Karpas-422 (cell line): ENCODE results near the gene DACT3. TPM values are rescaled to one million over a fixed set of nuclear protein-coding genes. Genes with fewer than 3 reads are reported as not detected.

ENCODE experiments used
- DNase-seq: peaks from one replicate; pipeline ENCODE4 v3.0.0-alpha.2; 2015
- H2AFZ ChIP-seq: fragments of 200-600 bp; sonication (generic); 2 replicates; pipeline ENCODE4 v1.6.1; 2014; ENCODE audit warnings: antibody characterized with exemption, low read length, mixed read lengths
- H3K27ac ChIP-seq: fragments of 200-600 bp; sonication (generic); 2 replicates; pipeline ENCODE4 v1.5.1; 2014; ENCODE audit warnings: mild to moderate bottlenecking, low read length, moderate library complexity
- H3K27me3 ChIP-seq: fragments of 200-600 bp; sonication (generic); 2 replicates; pipeline ENCODE4 v1.6.1; 2014; ENCODE audit warnings: low read length, mixed read lengths
- H3K36me3 ChIP-seq: fragments of 200-600 bp; sonication (generic); 2 replicates; pipeline ENCODE4 v1.6.1; 2014; ENCODE audit warnings: low read length, mixed read lengths; ENCODE audit not compliant: insufficient read depth
- H3K4me1 ChIP-seq: fragments of 200-600 bp; sonication (generic); 2 replicates; pipeline ENCODE4 v1.6.1; 2014; ENCODE audit warnings: mild to moderate bottlenecking, low read length, mixed read lengths
- H3K4me2 ChIP-seq: fragments of 200-600 bp; sonication (generic); 2 replicates; pipeline ENCODE4 v1.6.1; 2014; ENCODE audit warnings: low read length, low read depth, mild to moderate bottlenecking; ENCODE audit not compliant: poor library complexity, severe bottlenecking
- H3K4me3 ChIP-seq: fragments of 200-600 bp; sonication (generic); 2 replicates; pipeline ENCODE4 v1.5.1; 2014; ENCODE audit warnings: mild to moderate bottlenecking, antibody characterized with exemption, low read length, mixed read lengths
- H3K79me2 ChIP-seq: fragments of 200-600 bp; sonication (generic); 2 replicates; pipeline ENCODE4 v1.6.1; 2014; ENCODE audit warnings: mild to moderate bottlenecking, low read length, mixed read lengths
- H3K9ac ChIP-seq: fragments of 200-600 bp; sonication (generic); 2 replicates; pipeline ENCODE4 v1.6.0; 2014; ENCODE audit warnings: low read length
- H3K9me2 ChIP-seq: fragments of 200-600 bp; sonication (generic), shearing (Covaris generic); replicated peaks from 2 replicates; pipeline ENCODE4 v1.6.0; 2014; ENCODE audit warnings: mild to moderate bottlenecking, low read length, moderate library complexity; ENCODE audit not compliant: insufficient read depth
- H3K9me3 ChIP-seq: fragments of 300-700, 200-600 bp; sonication (generic); 2 replicates; pipeline ENCODE4 v1.6.1; 2014; ENCODE audit warnings: low read length, mixed read lengths
- H4K20me1 ChIP-seq: fragments of 200-600 bp; sonication (generic); 2 replicates; pipeline ENCODE4 v1.6.1; 2014; ENCODE audit warnings: mild to moderate bottlenecking, antibody characterized with exemption, low read length, low read depth; ENCODE audit not compliant: insufficient read depth
- total RNA-seq: library from RNA; depleted of rRNA; stranded (reverse); fragments of >200 nt; shearing (Covaris generic); gene quantifications from 2 replicates; pipeline ENCODE4 v1.2.3, GENCODE V29; 2014; ENCODE audit warnings: low replicate concordance

The DACT3 gene
- total RNA-seq, 1 experiment from 2014 or later = 0.19 TPM

DNA sequence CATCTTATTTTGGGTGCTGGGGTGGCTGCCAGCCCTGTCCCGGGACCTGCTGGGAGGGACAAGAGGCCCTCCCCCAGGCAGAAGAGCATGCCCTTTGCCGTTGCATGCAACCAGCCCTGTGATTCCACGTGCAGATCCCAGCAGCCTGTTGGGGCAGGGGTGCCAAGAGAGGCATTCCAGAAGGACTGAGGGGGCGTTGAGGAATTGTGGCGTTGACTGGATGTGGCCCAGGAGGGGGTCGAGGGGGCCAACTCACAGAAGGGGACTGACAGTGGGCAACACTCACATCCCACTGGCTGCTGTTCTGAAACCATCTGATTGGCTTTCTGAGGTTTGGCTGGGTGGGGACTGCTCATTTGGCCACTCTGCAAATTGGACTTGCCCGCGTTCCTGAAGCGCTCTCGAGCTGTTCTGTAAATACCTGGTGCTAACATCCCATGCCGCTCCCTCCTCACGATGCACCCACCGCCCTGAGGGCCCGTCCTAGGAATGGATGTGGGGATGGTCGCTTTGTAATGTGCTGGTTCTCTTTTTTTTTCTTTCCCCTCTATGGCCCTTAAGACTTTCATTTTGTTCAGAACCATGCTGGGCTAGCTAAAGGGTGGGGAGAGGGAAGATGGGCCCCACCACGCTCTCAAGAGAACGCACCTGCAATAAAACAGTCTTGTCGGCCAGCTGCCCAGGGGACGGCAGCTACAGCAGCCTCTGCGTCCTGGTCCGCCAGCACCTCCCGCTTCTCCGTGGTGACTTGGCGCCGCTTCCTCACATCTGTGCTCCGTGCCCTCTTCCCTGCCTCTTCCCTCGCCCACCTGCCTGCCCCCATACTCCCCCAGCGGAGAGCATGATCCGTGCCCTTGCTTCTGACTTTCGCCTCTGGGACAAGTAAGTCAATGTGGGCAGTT is 51.2 kb downstream of the DACT3 start:
- no peaks in the 10 kb centered on the region for H3K27me3 ChIP-seq
- peaks cover 7% of the 10 kb centered on the region; the same call in 1 of the 2 replicates for H4K20me1 ChIP-seq
- peaks cover 4% of the 10 kb centered on the region for H3K79me2 ChIP-seq
- H3K36me3 ChIP-seq = peaks cover 16% of the 10 kb centered on the region
- H3K4me3 ChIP-seq = no peak overlapping the region
- H2AFZ ChIP-seq = no peak overlapping the region
- no peak overlapping the region for H3K4me2 ChIP-seq
- no peak overlapping the region for H3K9ac ChIP-seq
- no peaks in the 10 kb centered on the region for H3K9me2 ChIP-seq
- H3K27ac ChIP-seq = no peak overlapping the region
- H3K4me1 ChIP-seq = peaks cover 11% of the 10 kb centered on the region
- DNase-seq = no peak
- H3K9me3 ChIP-seq = no peaks in the 10 kb centered on the region

- Histone ChIP-seq H3K9ac (no peak overlapping the region), H3K27ac (no peak overlapping the region), H4K20me1 (peaks cover 15% of the 10 kb centered on the region; the same call in 1 of the 2 replicates), H3K27me3 (no peaks in the 10 kb centered on the region), H3K9me2 (no peaks in the 10 kb centered on the region), H3K79me2 (peaks cover 14% of the 10 kb centered on the region), H3K4me3 (no peak overlapping the region), H2AFZ (no peak overlapping the region), H3K9me3 (no peaks in the 10 kb centered on the region), H3K4me1 (peaks cover 12% of the 10 kb centered on the region), H3K36me3 (peaks cover 16% of the 10 kb centered on the region), H3K4me2 (no peak overlapping the region)
- no peak for DNase-seq
Observed at GRCh38 chr19:46608581-46609345, 52.2 kb downstream of the DACT3 start.

GRCh38 chr19:46608178-46608577 is 52.8 kb downstream of the DACT3 start:
- H3K9me2 ChIP-seq = no peaks in the 10 kb centered on the region
- H3K4me1 ChIP-seq = peaks cover 18% of the 10 kb centered on the region
- no peak overlapping the region for H2AFZ ChIP-seq
- H3K9me3 ChIP-seq = no peaks in the 10 kb centered on the region
- no peak overlapping the region for H3K27ac ChIP-seq
- no peak overlapping the region for H3K9ac ChIP-seq
- H3K27me3 ChIP-seq = no peaks in the 10 kb centered on the region
- peaks cover 21% of the 10 kb centered on the region; the same call in 1 of the 2 replicates for H4K20me1 ChIP-seq
- H3K36me3 ChIP-seq = peaks cover 16% of the 10 kb centered on the region
- DNase-seq = no peak
- H3K4me2 ChIP-seq = no peak overlapping the region
- peaks cover 20% of the 10 kb centered on the region for H3K79me2 ChIP-seq
- no peak overlapping the region for H3K4me3 ChIP-seq

DNA sequence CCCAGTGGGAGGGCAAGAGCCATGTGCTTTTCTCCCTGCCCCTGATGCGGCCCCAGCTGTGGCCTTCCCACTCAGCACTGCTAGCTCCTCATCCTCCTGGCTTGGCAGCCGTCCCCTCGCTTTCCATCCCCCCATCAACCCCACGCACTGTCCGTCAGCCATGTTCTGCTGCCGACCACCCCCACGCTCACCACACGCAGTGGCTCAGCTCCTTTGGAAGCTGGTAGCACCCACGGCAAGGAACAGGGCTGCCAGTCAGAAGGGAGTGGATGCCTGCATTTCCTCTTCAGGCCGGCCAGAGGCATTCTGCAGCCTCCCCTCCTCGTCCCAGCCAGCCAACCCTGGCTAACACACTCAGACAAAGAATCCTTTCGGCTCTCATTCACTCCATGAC is 53.5 kb downstream of the DACT3 start:
- no peak overlapping the region for H3K27ac ChIP-seq
- no peaks in the 10 kb centered on the region for H3K27me3 ChIP-seq
- H3K4me3 ChIP-seq = no peak overlapping the region
- no peaks in the 10 kb centered on the region for H3K9me2 ChIP-seq
- peaks cover 26% of the 10 kb centered on the region for H3K4me1 ChIP-seq
- no peak overlapping the region for H3K4me2 ChIP-seq
- H2AFZ ChIP-seq = no peak overlapping the region
- H3K9ac ChIP-seq = no peak overlapping the region
- DNase-seq = no peak
- no peaks in the 10 kb centered on the region for H3K9me3 ChIP-seq
- peaks cover 28% of the 10 kb centered on the region; the same call in 1 of the 2 replicates for H4K20me1 ChIP-seq
- peaks cover 27% of the 10 kb centered on the region for H3K79me2 ChIP-seq
- peaks cover 16% of the 10 kb centered on the region for H3K36me3 ChIP-seq

GRCh38 chr19:46606681-46607447 is 54.1 kb downstream of the DACT3 start:
- no peaks in the 10 kb centered on the region for H3K9me2 ChIP-seq
- H3K27me3 ChIP-seq = no peaks in the 10 kb centered on the region

GRCh38 chr19:46606019-46606418 is 55.0 kb downstream of the DACT3 start:
- Histone ChIP-seq H3K4me2 (no peak overlapping the region), H3K4me3 (no peak overlapping the region), H3K9me3 (no peaks in the 10 kb centered on the region), H3K27me3 (no peaks in the 10 kb centered on the region), H3K4me1 (peaks cover 23% of the 10 kb centered on the region), H3K36me3 (peaks cover 16% of the 10 kb centered on the region), H4K20me1 (peaks cover 33% of the 10 kb centered on the region; the same call in 1 of the 2 replicates), H3K9me2 (no peaks in the 10 kb centered on the region), H3K79me2 (peaks cover 40% of the 10 kb centered on the region), H2AFZ (no peak overlapping the region), H3K9ac (no peak overlapping the region), H3K27ac (no peak overlapping the region)
- DNase-seq = no peak

More at GRCh38 chr19:46606681-46607447, 54.1 kb downstream of the DACT3 start:
- peaks cover 33% of the 10 kb centered on the region; the same call in 1 of the 2 replicates for H4K20me1 ChIP-seq
- no peak overlapping the region for H2AFZ ChIP-seq
- H3K79me2 ChIP-seq = peaks cover 33% of the 10 kb centered on the region
- no peaks in the 10 kb centered on the region for H3K9me3 ChIP-seq
- H3K4me1 ChIP-seq = peaks cover 27% of the 10 kb centered on the region
- H3K4me3 ChIP-seq = no peak overlapping the region
- peaks cover 16% of the 10 kb centered on the region for H3K36me3 ChIP-seq
- no peak overlapping the region for H3K4me2 ChIP-seq
- no peak overlapping the region for H3K9ac ChIP-seq
- DNase-seq = no peak
- no peak overlapping the region for H3K27ac ChIP-seq

GRCh38 chr19:46605356-46605821 is 55.6 kb downstream of the DACT3 start:
- Histone ChIP-seq H3K27me3 (no peaks in the 10 kb centered on the region), H3K4me1 (peaks cover 19% of the 10 kb centered on the region), H3K9me2 (no peaks in the 10 kb centered on the region), H3K4me2 (no peak overlapping the region), H3K9ac (no peak overlapping the region), H2AFZ (no peak overlapping the region), H4K20me1 (peaks cover 33% of the 10 kb centered on the region; the same call in 1 of the 2 replicates), H3K9me3 (no peaks in the 10 kb centered on the region), H3K4me3 (no peak overlapping the region), H3K79me2 (peaks cover 40% of the 10 kb centered on the region), H3K36me3 (peaks cover 16% of the 10 kb centered on the region), H3K27ac (no peak overlapping the region)
- DNase-seq = no peak
